ENCODE results near the gene PSME3IP1.

The PSME3IP1 gene

DNA sequence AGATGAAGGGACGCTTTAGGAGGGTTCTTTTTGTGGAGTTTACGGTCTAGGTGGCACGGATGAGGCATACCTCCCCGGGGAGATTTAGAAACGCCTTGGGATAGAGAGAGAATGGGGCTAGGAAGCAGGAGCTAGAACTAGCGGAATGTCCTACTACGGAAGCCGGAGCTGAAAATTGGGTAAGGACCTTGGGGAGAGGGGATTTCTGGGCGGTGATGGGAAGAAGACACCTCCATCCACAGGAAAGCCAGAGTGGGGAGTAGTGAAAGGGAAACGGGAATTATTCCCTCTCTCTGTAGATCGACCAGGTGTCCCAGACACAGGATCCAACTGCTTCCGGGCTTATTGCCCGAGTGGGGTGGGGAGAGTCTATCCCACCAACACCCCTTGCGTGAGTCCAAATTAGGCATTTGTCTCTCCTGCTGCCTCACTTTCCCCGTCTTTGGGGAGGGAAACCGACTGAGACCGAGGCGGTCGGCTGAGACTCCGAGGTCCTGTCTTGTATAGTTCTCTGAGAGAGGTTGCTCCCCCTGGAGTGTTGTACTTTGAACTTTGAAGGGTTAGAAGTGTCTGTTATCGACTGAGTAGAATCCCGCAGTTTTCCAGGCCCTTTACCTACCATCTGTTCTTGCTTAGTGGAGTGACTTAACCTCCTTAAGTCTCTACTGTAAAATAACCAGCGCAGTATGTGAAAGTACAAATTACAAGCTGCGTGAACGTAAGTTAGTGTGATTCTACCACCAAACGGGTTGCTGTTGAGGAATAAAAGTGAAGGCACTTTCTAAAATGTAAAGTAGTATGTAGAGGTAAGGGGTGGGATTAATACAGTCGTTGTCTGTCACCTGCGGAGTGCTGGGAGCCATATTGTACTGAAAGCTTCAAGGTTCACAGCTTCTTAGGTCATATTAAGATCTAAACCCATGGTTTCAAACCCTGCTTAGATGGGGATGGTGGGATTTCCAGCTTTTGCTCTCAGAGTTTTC lies 1.3 kb upstream of the PSME3IP1 start (continued):
- no peak for TF ChIP-seq CTCF (tag by site-specific recombination; IDR thresholded peaks at IDR 0.05)
- no peak for TF ChIP-seq ZBTB7A (tag by site-specific recombination; IDR thresholded peaks at IDR 0.05; ENCODE audit: low read depth)
- no peak for TF ChIP-seq KLF10 (tag by site-specific recombination; IDR thresholded peaks at IDR 0.05)
- TF ChIP-seq ZNF610 (tag by site-specific recombination; IDR thresholded peaks at IDR 0.05; ENCODE audit: borderline replicate concordance) = no peak
- TF ChIP-seq ZNF175 (tag by site-specific recombination; IDR thresholded peaks at IDR 0.05) = no peak
- TF ChIP-seq ZNF10 (tag by site-specific recombination; IDR thresholded peaks at IDR 0.05) = no peak
- TF ChIP-seq ZNF549 (tag by site-specific recombination; IDR thresholded peaks at IDR 0.05) = no peak
- TF ChIP-seq, protein P1, sequence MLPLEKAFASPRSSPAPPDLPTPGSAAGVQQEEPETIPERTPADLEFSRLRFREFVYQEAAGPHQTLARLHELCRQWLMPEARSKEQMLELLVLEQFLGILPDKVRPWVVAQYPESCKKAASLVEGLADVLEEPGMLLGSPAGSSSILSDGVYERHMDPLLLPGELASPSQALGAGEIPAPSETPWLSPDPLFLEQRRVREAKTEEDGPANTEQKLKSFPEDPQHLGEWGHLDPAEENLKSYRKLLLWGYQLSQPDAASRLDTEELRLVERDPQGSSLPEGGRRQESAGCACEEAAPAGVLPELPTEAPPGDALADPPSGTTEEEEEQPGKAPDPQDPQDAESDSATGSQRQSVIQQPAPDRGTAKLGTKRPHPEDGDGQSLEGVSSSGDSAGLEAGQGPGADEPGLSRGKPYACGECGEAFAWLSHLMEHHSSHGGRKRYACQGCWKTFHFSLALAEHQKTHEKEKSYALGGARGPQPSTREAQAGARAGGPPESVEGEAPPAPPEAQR (tag by site-specific recombination; IDR thresholded peaks at IDR 0.05) = no peak
- no peak for TF ChIP-seq ZNF37A (tag by site-specific recombination; IDR thresholded peaks at IDR 0.05)
- no peak for TF ChIP-seq ZNF266 (tag by site-specific recombination; IDR thresholded peaks at IDR 0.05; ENCODE audit: low read depth)
- no peak for TF ChIP-seq INSM2 (tag by site-specific recombination; IDR thresholded peaks at IDR 0.05)
- TF ChIP-seq ZNF548 (tag by site-specific recombination; IDR thresholded peaks at IDR 0.05) = no peak
- no peak for TF ChIP-seq ZNF707 (tag by site-specific recombination; IDR thresholded peaks at IDR 0.05)
- no peak for TF ChIP-seq ZNF292 (tag by site-specific recombination; IDR thresholded peaks at IDR 0.05; ENCODE audit: borderline replicate concordance, low read depth)
- no peak for TF ChIP-seq ZNF658 (tag by site-specific recombination; IDR thresholded peaks at IDR 0.05)
- TF ChIP-seq, protein P2, sequence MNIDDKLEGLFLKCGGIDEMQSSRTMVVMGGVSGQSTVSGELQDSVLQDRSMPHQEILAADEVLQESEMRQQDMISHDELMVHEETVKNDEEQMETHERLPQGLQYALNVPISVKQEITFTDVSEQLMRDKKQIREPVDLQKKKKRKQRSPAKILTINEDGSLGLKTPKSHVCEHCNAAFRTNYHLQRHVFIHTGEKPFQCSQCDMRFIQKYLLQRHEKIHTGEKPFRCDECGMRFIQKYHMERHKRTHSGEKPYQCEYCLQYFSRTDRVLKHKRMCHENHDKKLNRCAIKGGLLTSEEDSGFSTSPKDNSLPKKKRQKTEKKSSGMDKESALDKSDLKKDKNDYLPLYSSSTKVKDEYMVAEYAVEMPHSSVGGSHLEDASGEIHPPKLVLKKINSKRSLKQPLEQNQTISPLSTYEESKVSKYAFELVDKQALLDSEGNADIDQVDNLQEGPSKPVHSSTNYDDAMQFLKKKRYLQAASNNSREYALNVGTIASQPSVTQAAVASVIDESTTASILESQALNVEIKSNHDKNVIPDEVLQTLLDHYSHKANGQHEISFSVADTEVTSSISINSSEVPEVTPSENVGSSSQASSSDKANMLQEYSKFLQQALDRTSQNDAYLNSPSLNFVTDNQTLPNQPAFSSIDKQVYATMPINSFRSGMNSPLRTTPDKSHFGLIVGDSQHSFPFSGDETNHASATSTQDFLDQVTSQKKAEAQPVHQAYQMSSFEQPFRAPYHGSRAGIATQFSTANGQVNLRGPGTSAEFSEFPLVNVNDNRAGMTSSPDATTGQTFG (tag by site-specific recombination; IDR thresholded peaks at IDR 0.05; ENCODE audit: borderline replicate concordance) = no peak
- TF ChIP-seq, protein P3, sequence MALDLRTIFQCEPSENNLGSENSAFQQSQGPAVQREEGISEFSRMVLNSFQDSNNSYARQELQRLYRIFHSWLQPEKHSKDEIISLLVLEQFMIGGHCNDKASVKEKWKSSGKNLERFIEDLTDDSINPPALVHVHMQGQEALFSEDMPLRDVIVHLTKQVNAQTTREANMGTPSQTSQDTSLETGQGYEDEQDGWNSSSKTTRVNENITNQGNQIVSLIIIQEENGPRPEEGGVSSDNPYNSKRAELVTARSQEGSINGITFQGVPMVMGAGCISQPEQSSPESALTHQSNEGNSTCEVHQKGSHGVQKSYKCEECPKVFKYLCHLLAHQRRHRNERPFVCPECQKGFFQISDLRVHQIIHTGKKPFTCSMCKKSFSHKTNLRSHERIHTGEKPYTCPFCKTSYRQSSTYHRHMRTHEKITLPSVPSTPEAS (tag by site-specific recombination; IDR thresholded peaks at IDR 0.05) = no peak
- TF ChIP-seq PRDM1 (tag by site-specific recombination; IDR thresholded peaks at IDR 0.05) = peak; percentile 94
- no peak for TF ChIP-seq ZNF596 (tag by site-specific recombination; IDR thresholded peaks at IDR 0.05)
- no peak for TF ChIP-seq ZBTB48 (tag by site-specific recombination; IDR thresholded peaks at IDR 0.05)
- TF ChIP-seq TRIM28 (IDR thresholded peaks at IDR 0.05; ENCODE audit: borderline replicate concordance, low read length) = 0 out of 2 replicates have a peak, but pooled peaks have one; percentile 51
- TF ChIP-seq ZFP3 (tag by site-specific recombination; IDR thresholded peaks at IDR 0.05; ENCODE audit: low read depth) = no peak
- TF ChIP-seq ZNF777 (tag by site-specific recombination; IDR thresholded peaks at IDR 0.05; ENCODE audit: borderline replicate concordance) = no peak
- 0 out of 2 replicates have a peak, but pooled peaks have one; percentile 23 for TF ChIP-seq ZNF561 (tag by site-specific recombination; IDR thresholded peaks at IDR 0.05; ENCODE audit: borderline replicate concordance)
- no peak for TF ChIP-seq ZXDB (tag by site-specific recombination; IDR thresholded peaks at IDR 0.05)

All from HEK293 (cell line).